Measurements from ENCODE around the gene ARID4B. TPM values are rescaled to one million over a fixed set of nuclear protein-coding genes. Genes with fewer than 3 reads are reported as not detected.

Gene ARID4B
- total RNA-seq, 1 experiment from 2014 or later, result 17.6 TPM

- ChIA-PET CTCF (no interaction called here), POLR2A (ENCODE audit: low non-redundant PET) (no interaction called here)
- BruUV-seq (replicated peaks), result no TSS peak
- TF ChIP-seq, protein P1, sequence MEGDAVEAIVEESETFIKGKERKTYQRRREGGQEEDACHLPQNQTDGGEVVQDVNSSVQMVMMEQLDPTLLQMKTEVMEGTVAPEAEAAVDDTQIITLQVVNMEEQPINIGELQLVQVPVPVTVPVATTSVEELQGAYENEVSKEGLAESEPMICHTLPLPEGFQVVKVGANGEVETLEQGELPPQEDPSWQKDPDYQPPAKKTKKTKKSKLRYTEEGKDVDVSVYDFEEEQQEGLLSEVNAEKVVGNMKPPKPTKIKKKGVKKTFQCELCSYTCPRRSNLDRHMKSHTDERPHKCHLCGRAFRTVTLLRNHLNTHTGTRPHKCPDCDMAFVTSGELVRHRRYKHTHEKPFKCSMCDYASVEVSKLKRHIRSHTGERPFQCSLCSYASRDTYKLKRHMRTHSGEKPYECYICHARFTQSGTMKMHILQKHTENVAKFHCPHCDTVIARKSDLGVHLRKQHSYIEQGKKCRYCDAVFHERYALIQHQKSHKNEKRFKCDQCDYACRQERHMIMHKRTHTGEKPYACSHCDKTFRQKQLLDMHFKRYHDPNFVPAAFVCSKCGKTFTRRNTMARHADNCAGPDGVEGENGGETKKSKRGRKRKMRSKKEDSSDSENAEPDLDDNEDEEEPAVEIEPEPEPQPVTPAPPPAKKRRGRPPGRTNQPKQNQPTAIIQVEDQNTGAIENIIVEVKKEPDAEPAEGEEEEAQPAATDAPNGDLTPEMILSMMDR (conservative IDR thresholded peaks at IDR 0.05; ENCODE audit: low read depth, low read length), result no peak
- no peak for TF ChIP-seq EZH2 (IDR thresholded peaks at IDR 0.05; ENCODE audit: borderline replicate concordance, low read depth, low read length, poor library complexity, severe bottlenecking)
- no peak overlapping the region for H3K4me3 ChIP-seq (ENCODE audit: low read depth, low read length, poor library complexity, severe bottlenecking)
- intact Hi-C loops (cut with micrococcal nuclease; ENCODE audit: unreplicated experiment), result no loop called here
- H3K9me3 ChIP-seq (ENCODE audit: low read depth, low read length, poor library complexity, severe bottlenecking), result no peaks in the 10 kb centered on the region
- no peak for DNase-seq (ENCODE audit: low spot score)
- no peaks in the 10 kb centered on the region for H3K4me1 ChIP-seq (ENCODE audit: insufficient read depth, low read length, poor library complexity, severe bottlenecking)
- H3K27ac ChIP-seq (ENCODE audit: low read depth, low read length, poor library complexity, severe bottlenecking), result no peak overlapping the region
- H3K27me3 ChIP-seq (replicated peaks; ENCODE audit: insufficient read depth, low read depth, low read length, poor library complexity), result no peaks in the 10 kb centered on the region
- H3K36me3 ChIP-seq (ENCODE audit: insufficient read depth, low read length, poor library complexity, severe bottlenecking), result no peaks in the 10 kb centered on the region
Observed at GRCh38 chr1:235299169-235299858, 28.7 kb downstream of the ARID4B start.

- ChIA-PET CTCF (no interaction called here), POLR2A (ENCODE audit: low non-redundant PET) (no interaction called here)
- Histone ChIP-seq H3K4me1 (ENCODE audit: insufficient read depth, low read length, poor library complexity, severe bottlenecking) (no peaks in the 10 kb centered on the region), H3K36me3 (ENCODE audit: insufficient read depth, low read length, poor library complexity, severe bottlenecking) (no peaks in the 10 kb centered on the region), H3K4me3 (ENCODE audit: low read depth, low read length, poor library complexity, severe bottlenecking) (no peak overlapping the region), H3K27me3 (replicated peaks; ENCODE audit: insufficient read depth, low read depth, low read length, poor library complexity) (no peaks in the 10 kb centered on the region), H3K27ac (ENCODE audit: low read depth, low read length, poor library complexity, severe bottlenecking) (no peak overlapping the region), H3K9me3 (ENCODE audit: low read depth, low read length, poor library complexity, severe bottlenecking) (no peaks in the 10 kb centered on the region)
- TF ChIP-seq EZH2 (IDR thresholded peaks at IDR 0.05; ENCODE audit: borderline replicate concordance, low read depth, low read length, poor library complexity, severe bottlenecking), result no peak
- TF ChIP-seq, protein P1 (conservative IDR thresholded peaks at IDR 0.05; ENCODE audit: low read depth, low read length), result no peak
- intact Hi-C loops (cut with micrococcal nuclease; ENCODE audit: unreplicated experiment), result no loop called here
- no peak for DNase-seq (ENCODE audit: low spot score)
- BruUV-seq (replicated peaks), result no TSS peak
Observed at GRCh38 chr1:235298758-235299157, 29.2 kb downstream of the ARID4B start.

GRCh38 chr1:235297579-235297978, 30.4 kb downstream of the ARID4B start:
- Histone ChIP-seq H3K27me3 (replicated peaks; ENCODE audit: insufficient read depth, low read depth, low read length, poor library complexity) (no peaks in the 10 kb centered on the region), H3K27ac (ENCODE audit: low read depth, low read length, poor library complexity, severe bottlenecking) (no peak overlapping the region), H3K4me3 (ENCODE audit: low read depth, low read length, poor library complexity, severe bottlenecking) (no peak overlapping the region), H3K36me3 (ENCODE audit: insufficient read depth, low read length, poor library complexity, severe bottlenecking) (no peaks in the 10 kb centered on the region), H3K4me1 (ENCODE audit: insufficient read depth, low read length, poor library complexity, severe bottlenecking) (no peaks in the 10 kb centered on the region), H3K9me3 (ENCODE audit: low read depth, low read length, poor library complexity, severe bottlenecking) (no peaks in the 10 kb centered on the region)
- intact Hi-C loops (cut with micrococcal nuclease; ENCODE audit: unreplicated experiment), result no loop called here
- DNase-seq (ENCODE audit: low spot score), result no peak
- no TSS peak for BruUV-seq (replicated peaks)
- POLR2A ChIA-PET (ENCODE audit: low non-redundant PET), result no interaction called here
- CTCF ChIA-PET, result no interaction called here
- no peak for TF ChIP-seq EZH2 (IDR thresholded peaks at IDR 0.05; ENCODE audit: borderline replicate concordance, low read depth, low read length, poor library complexity, severe bottlenecking)
- TF ChIP-seq, protein P1 (conservative IDR thresholded peaks at IDR 0.05; ENCODE audit: low read depth, low read length), result no peak

Measured in A673 (cell line).